Measurements from ENCODE around the gene SELENON.

- TF ChIP-seq REST (IDR thresholded peaks at IDR 0.05) = peak; percentile 77
- TF ChIP-seq CTCF (IDR thresholded peaks at IDR 0.05; ENCODE audit: low read depth, low read length, missing input control) = peak; percentile 1
- TF ChIP-seq GABPA (IDR thresholded peaks at IDR 0.05 in 1 of 2, conservative IDR thresholded peaks at IDR 0.05 in 1 of 2) = peak in 1 of 2 donors; percentile 47
- TF ChIP-seq RAD21 (IDR thresholded peaks at IDR 0.05) = peak; percentile 23 to 41
- peak; percentile 76 for TF ChIP-seq YY1 (IDR thresholded peaks at IDR 0.05)
- TF ChIP-seq EGR1 (IDR thresholded peaks at IDR 0.05; ENCODE audit: low read depth in 2 of 2) = peak in 1 of 2 donors; percentile 56
- TF ChIP-seq ATF3 (IDR thresholded peaks at IDR 0.05) = peak; percentile 67
- peak; percentile 79 to 92 for TF ChIP-seq RXRA (IDR thresholded peaks at IDR 0.05)
Observed at GRCh38 chr1:25867210-25867991, 67.4 kb downstream of the SELENON start.

Data from liver (tissue), 3 donors.